Measurements from ENCODE around the gene MAGOH.

Gene MAGOH

DNA sequence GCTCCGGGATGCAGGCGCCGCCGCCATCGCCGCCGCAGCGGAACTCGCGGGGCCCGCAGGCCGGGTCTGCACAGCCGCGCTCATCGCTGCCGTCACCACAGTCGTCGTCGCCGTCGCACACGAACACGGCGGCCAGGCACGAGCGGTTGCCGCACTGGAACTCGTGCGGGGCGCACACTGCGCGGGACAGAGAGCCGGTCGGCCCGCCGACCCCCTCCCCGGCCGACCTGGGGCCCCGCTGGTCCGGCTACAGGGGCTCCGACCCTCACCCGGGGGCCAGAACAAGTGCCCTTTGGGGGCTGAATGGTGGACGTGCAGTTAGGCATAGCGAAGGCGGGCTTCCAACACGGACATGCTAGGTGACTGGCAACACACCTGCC is 38.6 kb upstream of the MAGOH start:
- Histone ChIP-seq H3K4me3 (replicated peaks; ENCODE audit: low read depth, low read length) (no peak overlapping the region), H3K27me3 (replicated peaks; ENCODE audit: control insufficient read depth, insufficient read depth, low read length) (no peaks in the 10 kb centered on the region), H3K36me3 (ENCODE audit: control insufficient read depth, insufficient read depth, low read length) (peaks cover 30% of the 10 kb centered on the region)
- DNase-seq (ENCODE audit: extremely low read depth, insufficient read length) = no peak
- no peak for TF ChIP-seq CTCF (IDR thresholded peaks at IDR 0.05; ENCODE audit: insufficient read depth, low read length, poor library complexity, severe bottlenecking)

DNA sequence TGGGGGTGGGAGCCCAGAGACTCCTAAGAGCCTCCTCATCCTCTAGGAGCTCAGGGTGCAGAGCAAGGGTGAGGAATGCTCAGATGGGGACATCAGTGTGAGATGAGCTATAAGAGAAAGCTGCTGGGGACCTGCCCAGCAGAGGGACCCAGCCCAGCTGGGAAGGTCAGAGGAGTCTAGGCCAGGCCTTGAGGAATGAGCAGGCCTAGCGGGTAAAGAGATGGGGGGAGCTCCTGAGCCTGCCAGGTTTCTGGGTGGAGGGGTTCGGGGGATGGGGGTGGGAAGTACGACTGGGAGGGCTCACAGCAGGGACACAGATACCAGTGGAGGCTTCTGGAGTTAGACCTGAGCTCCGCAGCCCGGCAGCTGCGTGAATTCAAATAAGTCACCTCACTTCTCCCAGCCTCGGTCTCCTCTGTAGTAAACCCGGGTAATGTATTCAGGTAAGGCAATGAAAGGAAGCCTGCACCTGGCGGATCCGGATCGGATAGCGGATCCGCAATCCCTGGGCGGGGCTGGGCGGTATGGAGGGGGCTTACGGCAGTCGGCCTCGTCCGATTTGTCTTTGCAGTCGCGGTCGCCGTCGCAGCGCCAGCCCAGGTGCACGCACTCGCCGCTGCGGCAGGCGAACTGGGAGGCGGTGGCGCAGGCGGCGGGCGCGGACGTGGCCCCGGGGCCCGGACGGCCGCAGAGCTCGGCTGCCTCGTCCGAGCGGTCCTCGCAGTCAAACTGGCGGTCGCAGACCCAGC is 38.0 kb upstream of the MAGOH start:
- H3K27me3 ChIP-seq (replicated peaks; ENCODE audit: control insufficient read depth, insufficient read depth, low read length) = no peaks in the 10 kb centered on the region
- H3K36me3 ChIP-seq (ENCODE audit: control insufficient read depth, insufficient read depth, low read length) = peaks cover 35% of the 10 kb centered on the region
- no peak overlapping the region for H3K4me3 ChIP-seq (replicated peaks; ENCODE audit: low read depth, low read length)
- no peak for TF ChIP-seq CTCF (IDR thresholded peaks at IDR 0.05; ENCODE audit: insufficient read depth, low read length, poor library complexity, severe bottlenecking)
- no peak for DNase-seq (ENCODE audit: extremely low read depth, insufficient read length)

GRCh38 chr1:53275566-53275965 is 37.2 kb upstream of the MAGOH start:
- peaks cover 36% of the 10 kb centered on the region for H3K36me3 ChIP-seq (ENCODE audit: control insufficient read depth, insufficient read depth, low read length)
- no peak for DNase-seq (ENCODE audit: extremely low read depth, insufficient read length)

GRCh38 chr1:53274541-53275185 is 36.3 kb upstream of the MAGOH start:
- H3K27me3 ChIP-seq (replicated peaks; ENCODE audit: control insufficient read depth, insufficient read depth, low read length) = no peaks in the 10 kb centered on the region
- no peak for TF ChIP-seq CTCF (IDR thresholded peaks at IDR 0.05; ENCODE audit: insufficient read depth, low read length, poor library complexity, severe bottlenecking)
- H3K4me3 ChIP-seq (replicated peaks; ENCODE audit: low read depth, low read length) = no peak overlapping the region
- DNase-seq (ENCODE audit: extremely low read depth, insufficient read length) = no peak
- H3K36me3 ChIP-seq (ENCODE audit: control insufficient read depth, insufficient read depth, low read length) = peaks cover 34% of the 10 kb centered on the region

More at GRCh38 chr1:53275566-53275965, 37.2 kb upstream of the MAGOH start:
- Histone ChIP-seq H3K4me3 (replicated peaks; ENCODE audit: low read depth, low read length) (no peak overlapping the region), H3K27me3 (replicated peaks; ENCODE audit: control insufficient read depth, insufficient read depth, low read length) (no peaks in the 10 kb centered on the region)
- no peak for TF ChIP-seq CTCF (IDR thresholded peaks at IDR 0.05; ENCODE audit: insufficient read depth, low read length, poor library complexity, severe bottlenecking)

DNA sequence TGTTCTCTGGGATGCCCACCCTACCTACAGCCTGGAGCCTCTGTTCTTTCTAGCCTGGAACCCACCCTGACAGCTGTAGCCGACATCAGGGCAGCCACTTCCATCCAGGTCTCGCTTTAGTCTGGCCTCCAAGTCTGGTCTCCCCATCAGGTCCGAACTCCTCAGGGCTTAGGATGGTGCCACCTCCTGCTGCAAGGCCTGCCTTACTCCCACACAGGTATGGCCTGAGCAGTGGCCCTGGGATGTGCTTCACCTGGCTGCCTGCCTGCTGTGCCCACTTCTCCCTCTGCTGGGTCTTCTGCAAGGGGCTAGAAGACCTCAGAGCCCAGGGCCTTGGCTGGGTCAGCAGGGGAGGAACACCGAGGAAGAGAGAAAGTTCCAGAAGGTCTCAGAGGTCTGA is 35.7 kb upstream of the MAGOH start:
- no peak for TF ChIP-seq CTCF (IDR thresholded peaks at IDR 0.05; ENCODE audit: insufficient read depth, low read length, poor library complexity, severe bottlenecking)
- no peak overlapping the region for H3K4me3 ChIP-seq (replicated peaks; ENCODE audit: low read depth, low read length)
- DNase-seq (ENCODE audit: extremely low read depth, insufficient read length) = no peak
- H3K27me3 ChIP-seq (replicated peaks; ENCODE audit: control insufficient read depth, insufficient read depth, low read length) = no peaks in the 10 kb centered on the region
- peaks cover 34% of the 10 kb centered on the region for H3K36me3 ChIP-seq (ENCODE audit: control insufficient read depth, insufficient read depth, low read length)
